ENCODE measurements around the gene SH3BP2. TPM values are rescaled to one million over a fixed set of nuclear protein-coding genes. Genes with fewer than 3 reads are reported as not detected.

SH3BP2 gene
- total RNA-seq, 2 donors from 2014 or later: 56.0 to 61.7 TPM

GRCh38 chr4:2861631-2862436 is 68.9 kb downstream of the SH3BP2 start:
- Histone ChIP-seq H3K27me3 (replicated peaks; ENCODE audit: insufficient read depth) (no peaks in the 10 kb centered on the region), H3K9me3 (no peaks in the 10 kb centered on the region), H3K4me3 (no peak overlapping the region), H3K36me3 (no peaks in the 10 kb centered on the region), H3K4me1 (ENCODE audit: control insufficient read depth in 1 of 2, low read depth in 2 of 2) (peaks cover 48 to 85% of the 10 kb centered on the region in 2 donors), H3K27ac (no peak overlapping the region)
- ATAC-seq (ENCODE audit: insufficient number of reproducible peaks, low FRiP score, low read depth) (no peak), DNase-seq (ENCODE audit: low spot score) (no peak)
- TF ChIP-seq CTCF (IDR thresholded peaks at IDR 0.05): no peak

- Histone ChIP-seq H3K27me3 (replicated peaks; ENCODE audit: insufficient read depth) (no peaks in the 10 kb centered on the region), H3K4me1 (ENCODE audit: control insufficient read depth in 1 of 2, low read depth in 2 of 2) (peaks cover 54 to 92% of the 10 kb centered on the region in 2 donors), H3K27ac (no peak overlapping the region), H3K4me3 (no peak overlapping the region), H3K36me3 (no peaks in the 10 kb centered on the region), H3K9me3 (no peaks in the 10 kb centered on the region)
- ATAC-seq (ENCODE audit: insufficient number of reproducible peaks, low FRiP score, low read depth): no peak
- no peak for DNase-seq (ENCODE audit: low spot score)
- no peak for TF ChIP-seq CTCF (IDR thresholded peaks at IDR 0.05)
Observed at GRCh38 chr4:2862528-2862927, 69.6 kb downstream of the SH3BP2 start.

- no peak for TF ChIP-seq CTCF (IDR thresholded peaks at IDR 0.05)
- no peak for DNase-seq (ENCODE audit: low spot score)
- Histone ChIP-seq H3K4me3 (no peak overlapping the region), H3K27me3 (replicated peaks; ENCODE audit: insufficient read depth) (no peaks in the 10 kb centered on the region), H3K36me3 (no peaks in the 10 kb centered on the region), H3K27ac (no peak overlapping the region), H3K4me1 (ENCODE audit: control insufficient read depth in 1 of 2, low read depth in 2 of 2) (peaks cover 54 to 96% of the 10 kb centered on the region in 2 donors), H3K9me3 (no peaks in the 10 kb centered on the region)
- no peak for ATAC-seq (ENCODE audit: insufficient number of reproducible peaks, low FRiP score, low read depth)
Observed at GRCh38 chr4:2863649-2864048, 70.8 kb downstream of the SH3BP2 start.

GRCh38 chr4:2865196-2865780 is 72.4 kb downstream of the SH3BP2 start:
- H3K4me1 ChIP-seq (ENCODE audit: control insufficient read depth in 1 of 2, low read depth in 2 of 2): peaks cover 44 to 97% of the 10 kb centered on the region in 2 donors
- no peak overlapping the region for H3K27ac ChIP-seq
- no peak for DNase-seq (ENCODE audit: low spot score)
- no peaks in the 10 kb centered on the region for H3K9me3 ChIP-seq
- no peak overlapping the region for H3K4me3 ChIP-seq
- H3K36me3 ChIP-seq: no peaks in the 10 kb centered on the region
- H3K27me3 ChIP-seq (replicated peaks; ENCODE audit: insufficient read depth): no peaks in the 10 kb centered on the region
- no peak for ATAC-seq (ENCODE audit: insufficient number of reproducible peaks, low FRiP score, low read depth)
- no peak for TF ChIP-seq CTCF (IDR thresholded peaks at IDR 0.05)

GRCh38 chr4:2866160-2866861 is 73.4 kb downstream of the SH3BP2 start:
- ATAC-seq (ENCODE audit: insufficient number of reproducible peaks, low FRiP score, low read depth) (no peak), DNase-seq (ENCODE audit: low spot score) (no peak)
- Histone ChIP-seq H3K4me1 (ENCODE audit: control insufficient read depth in 1 of 2, low read depth in 2 of 2) (peaks cover 37 to 91% of the 10 kb centered on the region in 2 donors), H3K27me3 (replicated peaks; ENCODE audit: insufficient read depth) (no peaks in the 10 kb centered on the region), H3K4me3 (no peak overlapping the region), H3K27ac (peak overlapping the region in 1 of 2 donors; percentile 9), H3K9me3 (no peaks in the 10 kb centered on the region), H3K36me3 (no peaks in the 10 kb centered on the region)
- no peak for TF ChIP-seq CTCF (IDR thresholded peaks at IDR 0.05)

Measured in thoracic aorta (tissue), 2 donors.